Coronary artery (tissue), 2 donors: ENCODE data around the gene P2RX2.

Experiments used
- DNase-seq: peaks from one replicate; pipeline ENCODE4 v3.0.0-alpha.2; 2017; ENCODE audit warnings: low spot score
- H3K27ac ChIP-seq, 2 donors: fragments of 200-600 bp; sonication (generic); one replicate each; pipeline ENCODE4 v1.5.1; 2016 to 2019
- H3K4me3 ChIP-seq: fragments of 200-600 bp; sonication (generic); 2 replicates; pipeline ENCODE4 v1.5.1; 2016; ENCODE audit warnings: mild to moderate bottlenecking, moderate library complexity
- CTCF ChIP-seq: fragments of 200-600 bp; sonication (generic); IDR thresholded peaks from one replicate; pipeline ENCODE4 v1.5.1; 2019; ENCODE audit warnings: antibody characterized with exemption

P2RX2 gene

GRCh38 chr12:132578826-132579225, 39.8 kb upstream of the P2RX2 start:
- TF ChIP-seq CTCF: no peak
- H3K4me3 ChIP-seq: no peak overlapping the region

GRCh38 chr12:132579744-132580143, 38.8 kb upstream of the P2RX2 start:
- H3K4me3 ChIP-seq: no peak overlapping the region
- DNase-seq: no peak
- no peak for TF ChIP-seq CTCF
- no peak overlapping the region for H3K27ac ChIP-seq

More at GRCh38 chr12:132578826-132579225, 39.8 kb upstream of the P2RX2 start:
- no peak for DNase-seq
- H3K27ac ChIP-seq: no peak overlapping the region

GRCh38 chr12:132580701-132581292, 37.8 kb upstream of the P2RX2 start:
- TF ChIP-seq CTCF: no peak
- no peak overlapping the region for H3K27ac ChIP-seq
- DNase-seq: no peak
- no peak overlapping the region for H3K4me3 ChIP-seq

- peak overlapping the region in 1 of 2 donors; percentile 56 for H3K27ac ChIP-seq
- no peak for DNase-seq
- H3K4me3 ChIP-seq: no peak overlapping the region
- TF ChIP-seq CTCF: no peak
Measured at GRCh38 chr12:132581348-132582057, 37.1 kb upstream of the P2RX2 start.

GRCh38 chr12:132582058-132582420, 36.5 kb upstream of the P2RX2 start:
- no peak for TF ChIP-seq CTCF
- DNase-seq: no peak
- Histone ChIP-seq H3K27ac (peak overlapping the region in 1 of 2 donors; percentile 56), H3K4me3 (peak overlapping the region; percentile 59)

- DNase-seq: no peak
- TF ChIP-seq CTCF: no peak
- Histone ChIP-seq H3K4me3 (peak overlapping the region; percentile 59), H3K27ac (peak overlapping the region in 1 of 2 donors; percentile 56)
Measured at GRCh38 chr12:132582582-132583410, 35.8 kb upstream of the P2RX2 start.
